HG02938 (cell line): Measurements from ENCODE around the gene ACSM2B.
"Not testable (repeated sequence)": the region's sequence is repeated elsewhere in the genome, so short reads cannot be mapped to it uniquely, and the experiment has no call there.

Experiments
- ATAC-seq: cut with Tn5 transposase; IDR thresholded peaks from one replicate; pipeline ENCODE4 v1.9.1; 2021; ENCODE audit warnings: mild to moderate bottlenecking, moderate library complexity; ENCODE audit not compliant: unreplicated experiment

The ACSM2B gene

DNA sequence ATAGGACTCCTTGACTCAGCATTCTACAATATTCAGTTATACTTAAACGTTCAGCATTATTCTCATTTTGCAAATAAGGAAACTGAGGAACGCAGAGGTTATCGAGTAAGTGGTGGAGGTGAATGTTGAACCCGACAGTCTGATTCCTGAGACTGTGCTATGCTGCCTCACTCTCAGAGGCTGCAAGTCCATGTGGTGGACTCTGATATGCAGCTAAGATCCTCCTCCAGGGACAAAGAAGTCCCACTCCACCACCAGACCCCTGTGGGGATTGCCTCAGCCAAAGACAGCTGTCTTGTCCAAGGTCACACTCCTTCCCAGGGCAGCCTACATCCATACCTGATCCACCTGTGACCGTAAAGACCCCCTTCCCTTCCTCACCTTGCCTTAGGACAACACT, 37.5 kb downstream of the ACSM2B start:
- ATAC-seq = no peak

DNA sequence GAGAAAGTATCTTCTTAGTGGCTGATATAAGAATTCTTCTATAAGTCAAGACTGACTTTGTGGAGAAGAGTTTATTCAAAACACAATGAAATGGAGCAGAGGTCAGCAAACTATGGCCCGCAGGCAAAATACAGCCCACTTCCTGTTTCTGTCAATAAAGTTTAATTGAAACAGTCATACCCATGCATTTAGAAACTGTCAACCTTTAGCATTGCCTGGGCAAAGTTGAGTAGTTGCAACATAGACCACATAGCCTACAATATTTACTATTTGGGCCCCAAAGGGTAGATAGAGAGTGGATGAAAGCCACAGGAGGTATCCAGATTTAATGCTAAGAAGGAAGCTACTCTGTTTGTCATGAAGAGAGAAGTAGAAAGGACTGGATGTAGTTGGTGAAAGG, 38.0 kb downstream of the ACSM2B start:
- no peak for ATAC-seq

DNA sequence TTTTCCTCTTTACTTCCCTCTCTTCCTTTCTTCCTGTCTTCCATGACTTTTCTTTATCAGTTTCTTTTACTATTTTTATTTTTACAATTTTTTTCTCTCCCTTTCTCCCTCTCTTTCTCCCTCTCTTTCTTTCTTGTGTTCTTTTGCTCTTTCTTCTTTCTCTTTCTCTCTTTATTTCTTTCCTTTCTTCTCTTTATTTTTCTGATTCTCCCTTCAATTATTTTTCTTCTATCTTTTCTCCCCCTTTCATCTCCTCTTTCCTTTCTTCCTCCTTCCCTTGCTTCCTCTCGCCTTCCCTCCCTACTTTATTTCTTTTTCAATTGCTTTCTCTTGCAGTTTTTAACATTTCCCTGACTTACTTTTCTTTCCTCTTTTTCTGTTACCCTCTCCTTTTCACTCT, 39.5 kb downstream of the ACSM2B start:
- not testable (repeated sequence) for ATAC-seq

DNA sequence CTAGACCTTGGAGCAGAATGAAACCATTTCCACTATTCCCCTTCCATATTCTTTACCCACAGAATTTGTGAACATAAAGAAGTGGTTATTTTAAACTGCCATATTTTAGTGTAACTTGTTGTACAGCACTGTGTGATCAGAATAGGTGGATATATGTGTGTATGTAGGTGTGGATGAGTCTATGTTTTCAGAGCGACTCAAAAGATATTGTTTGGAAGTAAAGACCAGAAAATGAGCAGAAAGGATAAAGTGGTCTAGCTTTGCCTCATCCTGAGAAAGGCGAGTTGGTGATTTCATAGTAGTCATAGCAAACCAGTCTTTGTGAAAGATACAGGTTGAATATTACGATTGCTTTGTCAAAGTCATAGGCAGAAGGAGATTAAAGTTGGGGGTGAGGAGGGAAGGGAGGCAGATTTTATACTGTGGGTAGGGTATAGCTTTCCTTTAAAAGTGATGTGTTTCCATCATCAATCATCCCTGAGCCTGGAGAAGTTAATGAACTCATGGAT, 43.8 kb downstream of the ACSM2B start:
- ATAC-seq = not testable (repeated sequence)

DNA sequence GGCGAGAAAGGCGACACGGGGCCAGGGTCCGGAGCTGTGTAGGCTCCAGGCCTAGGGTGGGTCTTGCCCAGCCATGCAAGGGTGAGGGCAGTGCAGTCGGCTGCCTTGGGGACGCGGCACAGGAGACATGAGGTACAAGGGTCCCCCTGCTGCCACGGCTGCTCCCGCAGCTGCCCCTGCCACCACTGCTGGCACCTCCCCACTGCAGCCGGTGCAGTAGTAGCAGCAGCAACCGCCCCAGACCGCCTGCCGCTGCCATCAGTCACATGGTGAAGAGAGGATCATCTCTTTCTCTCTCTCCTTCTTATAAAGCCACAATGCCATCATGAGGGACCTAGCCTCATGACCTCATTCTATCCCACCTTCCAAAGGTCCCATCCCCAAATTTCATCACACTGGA, 44.4 kb downstream of the ACSM2B start:
- ATAC-seq = not testable (repeated sequence)

DNA sequence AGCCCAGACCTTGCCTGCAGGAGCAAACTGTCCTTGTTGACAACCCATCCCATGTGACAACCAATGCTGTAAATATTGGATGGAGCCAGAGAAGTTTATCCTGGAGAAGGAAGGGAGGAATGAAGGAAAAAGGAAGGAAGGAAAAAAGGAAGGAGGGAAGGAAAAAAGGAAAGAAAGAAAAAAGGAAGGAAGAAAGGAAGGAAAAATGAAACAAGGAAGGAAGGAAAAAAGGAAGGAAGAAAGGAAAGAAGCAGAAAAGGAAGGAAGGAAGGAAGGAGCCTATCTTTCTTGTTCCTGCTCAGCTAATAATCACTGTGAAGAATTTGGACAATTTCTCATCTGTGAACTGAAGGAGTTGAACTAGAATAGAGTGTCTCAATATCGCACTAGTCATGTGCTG, 56.1 kb downstream of the ACSM2B start:
- no peak for ATAC-seq

DNA sequence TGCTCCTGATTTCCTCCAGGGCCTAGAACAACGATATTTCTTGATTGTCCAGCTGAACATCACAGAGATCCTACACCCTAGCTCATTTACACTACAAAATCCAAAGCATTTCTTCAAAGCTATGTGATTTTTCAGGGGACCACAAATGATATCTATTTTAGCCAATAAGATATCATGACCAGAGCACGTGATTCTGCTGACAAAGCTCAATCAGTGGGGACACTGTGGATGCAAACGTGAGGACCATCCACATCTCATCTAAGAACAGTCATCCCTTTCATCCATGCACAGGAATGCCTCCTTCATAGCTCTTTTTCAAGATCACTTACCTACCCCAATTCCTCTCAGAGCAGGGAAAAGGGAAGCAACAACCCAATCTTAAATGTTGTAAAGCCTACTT, 56.9 kb downstream of the ACSM2B start:
- ATAC-seq = no peak

DNA sequence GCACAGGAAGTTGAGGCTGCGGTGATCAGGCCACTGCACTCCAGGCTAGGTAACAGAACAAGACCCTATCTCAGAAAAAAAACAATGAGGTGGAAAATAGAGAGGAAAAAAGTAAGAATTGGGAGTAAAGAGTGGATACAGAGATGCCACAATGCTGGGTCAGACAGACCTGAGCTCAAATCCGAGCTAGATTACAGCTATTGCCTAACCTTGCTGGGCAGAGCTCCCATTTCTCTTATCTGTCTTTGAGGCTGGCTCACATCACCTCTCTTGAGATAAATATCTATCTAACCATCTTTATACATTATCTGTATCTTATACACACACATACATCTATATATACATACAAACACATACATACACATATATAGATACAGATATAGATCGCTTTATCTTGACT, 59.0 kb downstream of the ACSM2B start:
- no peak for ATAC-seq

DNA sequence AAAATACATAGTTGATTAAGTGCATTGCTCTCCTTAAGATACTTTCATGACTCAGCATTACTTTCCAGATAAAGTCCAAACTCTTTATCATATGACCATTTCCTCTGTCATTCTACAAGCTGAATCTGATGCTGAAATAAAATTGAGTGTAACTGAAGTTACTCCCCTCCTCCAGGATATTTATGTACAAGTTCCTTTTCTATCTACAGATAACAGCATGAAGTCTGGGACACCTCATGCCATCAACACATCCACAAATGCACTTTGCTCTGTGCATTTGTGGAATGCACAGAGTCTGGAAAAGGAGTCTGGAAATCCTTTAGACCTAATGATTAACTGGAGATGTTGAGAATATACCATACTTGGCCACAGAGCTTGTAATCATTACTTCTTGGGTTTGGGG, 60.5 kb downstream of the ACSM2B start:
- ATAC-seq = no peak

DNA sequence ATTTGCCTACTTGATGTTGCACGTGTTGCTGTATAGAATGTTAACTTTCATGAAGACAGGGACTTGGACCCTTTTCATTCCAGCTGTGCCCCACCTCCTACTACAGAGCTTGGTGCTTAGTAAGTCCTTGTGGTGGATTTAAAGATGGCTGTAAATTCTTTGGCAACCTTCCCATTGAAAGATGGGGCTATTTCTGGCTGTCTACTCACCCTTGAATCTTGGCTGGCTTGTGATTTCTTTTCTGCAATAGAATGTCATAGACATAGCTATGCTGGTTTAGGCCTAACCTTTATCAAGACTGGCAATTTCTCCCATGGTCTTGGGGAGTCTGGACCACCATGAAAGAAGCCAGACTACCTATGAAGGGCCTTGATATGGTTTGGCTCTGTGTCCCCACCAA, 65.8 kb downstream of the ACSM2B start:
- ATAC-seq = no peak

DNA sequence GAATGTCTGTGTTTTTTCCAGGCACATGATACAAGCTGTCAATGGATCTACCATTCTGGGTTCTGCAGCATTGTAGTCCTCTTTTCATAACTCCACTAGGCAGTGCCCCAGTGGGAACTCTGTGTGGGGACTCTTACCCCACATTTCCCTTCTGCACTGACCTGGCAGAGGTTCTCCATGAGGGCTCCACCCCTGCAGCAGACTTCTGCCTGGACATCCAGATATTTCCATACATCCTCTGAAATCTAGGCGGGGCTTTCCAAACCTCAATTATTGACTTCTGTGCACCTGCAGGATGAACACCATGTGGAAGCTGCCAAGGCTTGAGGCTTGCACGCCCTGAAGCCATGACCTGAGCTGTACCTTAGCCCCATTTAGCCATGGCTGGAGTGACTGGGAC, 68.9 kb downstream of the ACSM2B start:
- no peak for ATAC-seq

DNA sequence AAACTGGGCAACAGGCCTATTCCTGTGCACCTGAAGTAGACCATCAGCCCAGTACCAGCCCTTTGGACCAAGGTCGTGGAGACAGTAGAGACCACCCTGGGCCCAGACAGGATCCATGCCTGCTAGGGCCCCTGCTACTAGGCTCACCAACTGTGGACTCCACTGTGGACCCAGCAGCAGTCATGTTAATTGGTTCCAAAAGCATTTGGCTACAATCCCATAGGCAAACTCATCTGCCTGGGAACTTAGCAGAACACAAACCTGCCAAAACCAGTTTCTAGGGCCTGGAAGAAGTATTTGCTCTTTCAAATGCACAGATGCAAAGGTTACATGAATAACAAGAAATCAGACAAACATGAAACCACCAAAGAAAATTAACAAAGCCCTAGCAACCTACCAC, 71.7 kb downstream of the ACSM2B start:
- no peak for ATAC-seq

DNA sequence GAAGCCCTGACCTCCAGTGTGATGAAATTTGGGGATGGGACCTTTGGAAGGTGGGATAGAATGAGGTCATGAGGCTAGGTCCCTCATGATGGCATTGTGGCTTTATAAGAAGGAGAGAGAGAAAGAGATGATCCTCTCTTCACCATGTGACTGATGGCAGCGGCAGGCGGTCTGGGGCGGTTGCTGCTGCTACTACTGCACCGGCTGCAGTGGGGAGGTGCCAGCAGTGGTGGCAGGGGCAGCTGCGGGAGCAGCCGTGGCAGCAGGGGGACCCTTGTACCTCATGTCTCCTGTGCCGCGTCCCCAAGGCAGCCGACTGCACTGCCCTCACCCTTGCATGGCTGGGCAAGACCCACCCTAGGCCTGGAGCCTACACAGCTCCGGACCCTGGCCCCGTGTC, 84.7 kb downstream of the ACSM2B start:
- not testable (repeated sequence) for ATAC-seq

DNA sequence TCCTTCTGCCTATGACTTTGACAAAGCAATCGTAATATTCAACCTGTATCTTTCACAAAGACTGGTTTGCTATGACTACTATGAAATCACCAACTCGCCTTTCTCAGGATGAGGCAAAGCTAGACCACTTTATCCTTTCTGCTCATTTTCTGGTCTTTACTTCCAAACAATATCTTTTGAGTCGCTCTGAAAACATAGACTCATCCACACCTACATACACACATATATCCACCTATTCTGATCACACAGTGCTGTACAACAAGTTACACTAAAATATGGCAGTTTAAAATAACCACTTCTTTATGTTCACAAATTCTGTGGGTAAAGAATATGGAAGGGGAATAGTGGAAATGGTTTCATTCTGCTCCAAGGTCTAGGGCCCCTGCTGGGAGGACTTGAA, 85.2 kb downstream of the ACSM2B start:
- ATAC-seq = not testable (repeated sequence)
